K562 (cell line): ENCODE data around the gene PGLYRP1.

Experiments used
- ATF3 ChIP-seq, 2 experiments: fragments of 450-650 bp in 1 of 2; sonication (generic) in 1 of 2; formaldehyde crosslinking in 1 of 2; IDR thresholded peaks in 1 of 2; conservative IDR thresholded peaks in 1 of 2; 2 replicates each; pipeline versions ENCODE4 v1.6.1 to v1.8.1; 2016 to 2023; ENCODE audit warnings: mild to moderate bottlenecking in 2 of 2, moderate library complexity in 2 of 2, inconsistent platforms in 1 of 2, missing genetic modification reagents in 1 of 2
- ATF7 ChIP-seq: fragments of 450-650 bp; IDR thresholded peaks from 2 replicates; pipeline ENCODE4 v1.7.1; 2014; ENCODE audit warnings: mild to moderate bottlenecking, moderate library complexity
- CBX2 ChIP-seq: fragments of 200-600 bp; sonication (generic); IDR thresholded peaks from one replicate; pipeline ENCODE4 v1.6.1; 2012; ENCODE audit warnings: mild to moderate bottlenecking, low read length, inconsistent platforms; ENCODE audit not compliant: insufficient read depth, poor library complexity, severe bottlenecking
- CBX5 ChIP-seq: IDR thresholded peaks from 2 replicates; pipeline ENCODE4 v1.6.1; 2014; ENCODE audit warnings: low read depth, borderline replicate concordance
- CREM ChIP-seq: IDR thresholded peaks from 2 replicates; pipeline ENCODE4 v1.6.1; 2014; ENCODE audit warnings: antibody characterized with exemption, low read depth
- KLF10 ChIP-seq: fragments of 250-450 bp; sonication (Bioruptor Pico); IDR thresholded peaks from 2 replicates; pipeline ENCODE4 v1.6.1; 2021; ENCODE audit warnings: matching md5 sums
- MAX ChIP-seq: sonication (generic); formaldehyde crosslinking; IDR thresholded peaks from 2 replicates; pipeline ENCODE4 v1.9.0; 2022; ENCODE audit warnings: mild to moderate bottlenecking, missing genetic modification reagents
- MXD1 ChIP-seq: fragments of 250-450 bp; sonication (Bioruptor Pico); IDR thresholded peaks from 2 replicates; pipeline ENCODE4 v1.8.0; 2021; ENCODE audit warnings: borderline replicate concordance, mild to moderate bottlenecking, moderate library complexity; ENCODE audit not compliant: poor library complexity, severe bottlenecking
- SOX6 ChIP-seq: fragments of 450-650 bp; IDR thresholded peaks from 2 replicates; pipeline ENCODE4 v1.6.1; 2014; ENCODE audit warnings: mild to moderate bottlenecking
- THAP12 ChIP-seq: fragments of 250-450 bp; sonication (Bioruptor Pico); IDR thresholded peaks from 2 replicates; pipeline ENCODE4 v1.9.0; 2021; ENCODE audit warnings: mild to moderate bottlenecking, inconsistent platforms
- YY1 ChIP-seq, 3 experiments: IDR thresholded peaks; 2 replicates each; pipeline ENCODE4 v1.6.1; 2011; ENCODE audit warnings: low read length in 2 of 3, mild to moderate bottlenecking in 2 of 3, moderate library complexity in 2 of 3, borderline replicate concordance in 1 of 3, control low read depth in 1 of 3, low read depth in 1 of 3; ENCODE audit not compliant: insufficient read depth in 3 of 3, insufficient replicate concordance in 2 of 3, control insufficient read depth in 1 of 3, insufficient read length in 1 of 3; ENCODE audit errors: extremely low read depth in 1 of 3
- ZFP36 ChIP-seq: fragments of 150-350 bp; IDR thresholded peaks from 2 replicates; pipeline ENCODE4 v1.6.1; 2018; ENCODE audit warnings: low read length, low read depth; ENCODE audit not compliant: partially characterized antibody
- TF ChIP-seq, protein P1 (sequence below): fragments of 250-450 bp; sonication (Bioruptor Pico); IDR thresholded peaks from 2 replicates; pipeline ENCODE4 v1.5.0; 2020; ENCODE audit warnings: mild to moderate bottlenecking

DNA sequence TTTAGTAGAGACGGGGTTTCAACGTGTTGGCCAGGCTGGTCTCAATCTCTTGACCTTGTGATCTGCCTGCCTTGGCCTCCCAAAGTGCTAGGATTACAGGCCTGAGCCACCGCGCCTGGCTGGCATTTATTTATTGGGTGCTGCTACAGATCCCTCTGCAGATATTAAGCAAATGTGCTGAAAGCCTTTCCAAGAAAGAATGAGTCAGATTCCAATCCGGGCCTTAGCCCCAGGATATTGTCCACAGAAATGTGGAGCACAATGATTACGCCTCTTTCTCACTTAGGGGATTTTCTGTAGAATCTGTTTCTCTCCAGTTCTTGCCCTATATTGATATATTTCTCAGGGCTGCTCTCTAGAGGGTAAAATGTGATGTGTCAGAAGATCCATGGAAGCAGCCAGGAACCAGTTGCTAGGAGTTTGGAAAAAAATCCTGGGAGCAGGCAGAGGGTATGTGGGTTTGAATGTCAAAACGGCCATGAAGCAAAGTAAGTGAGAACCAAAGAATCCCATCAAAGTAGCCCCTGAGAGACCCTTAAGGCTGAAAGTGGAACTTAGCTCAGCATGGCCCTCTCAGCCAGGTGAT, 42.7 kb upstream of the PGLYRP1 start:
- TF ChIP-seq ZFP36 = no peak
- no peak for TF ChIP-seq CBX2
- no peak for TF ChIP-seq THAP12 (CRISPR knock-in tag)
- TF ChIP-seq, protein P1, sequence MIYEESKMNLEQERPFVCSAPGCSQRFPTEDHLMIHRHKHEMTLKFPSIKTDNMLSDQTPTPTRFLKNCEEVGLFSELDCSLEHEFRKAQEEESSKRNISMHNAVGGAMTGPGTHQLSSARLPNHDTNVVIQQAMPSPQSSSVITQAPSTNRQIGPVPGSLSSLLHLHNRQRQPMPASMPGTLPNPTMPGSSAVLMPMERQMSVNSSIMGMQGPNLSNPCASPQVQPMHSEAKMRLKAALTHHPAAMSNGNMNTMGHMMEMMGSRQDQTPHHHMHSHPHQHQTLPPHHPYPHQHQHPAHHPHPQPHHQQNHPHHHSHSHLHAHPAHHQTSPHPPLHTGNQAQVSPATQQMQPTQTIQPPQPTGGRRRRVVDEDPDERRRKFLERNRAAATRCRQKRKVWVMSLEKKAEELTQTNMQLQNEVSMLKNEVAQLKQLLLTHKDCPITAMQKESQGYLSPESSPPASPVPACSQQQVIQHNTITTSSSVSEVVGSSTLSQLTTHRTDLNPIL (CRISPR knock-in tag) = no peak
- no peak for TF ChIP-seq ATF7
- no peak for TF ChIP-seq CREM
- TF ChIP-seq KLF10 = no peak
- TF ChIP-seq MAX (CRISPR knock-in tag) = no peak
- TF ChIP-seq MXD1 (CRISPR knock-in tag) = no peak
- TF ChIP-seq ATF3 (IDR thresholded peaks at IDR 0.05) = no peak
- no peak for TF ChIP-seq ATF3 (CRISPR knock-in tag; conservative IDR thresholded peaks at IDR 0.05)
- no peak for TF ChIP-seq CBX5
- TF ChIP-seq YY1 (IDR thresholded peaks at IDR 0.05; ENCODE audit: borderline replicate concordance in 1 of 3, control insufficient read depth in 1 of 3, extremely low read depth in 1 of 3, insufficient read depth in 3 of 3, insufficient read length in 1 of 3, insufficient replicate concordance in 2 of 3, low read depth in 1 of 3, low read length in 2 of 3) = no peak
- no peak for TF ChIP-seq SOX6
